Liver (tissue), 3 donors: ENCODE measurements around the gene NINJ1.

Source experiments
- RAD21 ChIP-seq, 2 donors: IDR thresholded peaks; 2 replicates each; pipeline ENCODE4 v1.6.1; 2016; ENCODE audit warnings: antibody characterized with exemption in 2 of 2, mild to moderate bottlenecking in 2 of 2
- REST ChIP-seq: IDR thresholded peaks from 2 replicates; pipeline ENCODE4 v1.6.1; 2016; ENCODE audit warnings: antibody characterized with exemption, mild to moderate bottlenecking
- TF ChIP-seq, protein P1 (sequence below): fragments of 150-350 bp; IDR thresholded peaks from 2 replicates; pipeline ENCODE4 v1.5.1; 2017; ENCODE audit warnings: improper control_type of control experiment, low read depth, low read length; ENCODE audit not compliant: missing input control
- donor health status: healthy.
- donor health status: healthy.

DNA sequence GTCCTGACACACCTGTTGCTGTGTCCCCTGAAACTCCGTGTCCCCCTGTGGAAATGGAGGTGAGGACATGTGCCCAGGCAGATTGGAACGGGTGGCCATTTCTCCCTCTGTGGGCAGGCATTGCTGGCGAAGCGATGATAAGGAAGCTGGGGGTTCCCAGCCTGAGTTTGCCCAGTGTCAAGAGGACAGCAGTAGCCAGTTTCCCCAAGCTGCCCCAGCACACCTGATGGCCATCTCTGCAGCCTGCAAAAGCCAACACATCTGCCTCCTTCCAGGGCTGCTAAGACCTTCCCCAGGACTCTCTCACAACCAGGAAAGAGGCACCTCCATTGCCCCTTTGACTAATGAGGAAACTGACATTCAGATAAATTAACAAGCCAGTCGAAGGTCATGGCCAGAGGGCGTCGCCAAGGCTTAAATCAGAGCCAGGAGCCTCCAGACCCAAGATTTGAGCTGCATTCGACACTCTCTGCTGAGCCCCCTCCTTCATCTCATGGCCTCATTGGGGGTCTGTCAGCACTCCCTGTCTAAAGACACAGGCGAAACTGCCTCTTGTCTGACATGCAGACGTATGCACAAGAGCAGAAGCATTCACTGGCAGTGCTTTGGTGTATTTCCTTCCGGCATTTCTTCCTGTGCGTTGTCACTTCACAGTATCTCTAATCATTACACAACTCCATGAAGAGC, 39.5 kb upstream of the NINJ1 start:
- no peak for TF ChIP-seq RAD21 (IDR thresholded peaks at IDR 0.05)
- TF ChIP-seq, protein P1, sequence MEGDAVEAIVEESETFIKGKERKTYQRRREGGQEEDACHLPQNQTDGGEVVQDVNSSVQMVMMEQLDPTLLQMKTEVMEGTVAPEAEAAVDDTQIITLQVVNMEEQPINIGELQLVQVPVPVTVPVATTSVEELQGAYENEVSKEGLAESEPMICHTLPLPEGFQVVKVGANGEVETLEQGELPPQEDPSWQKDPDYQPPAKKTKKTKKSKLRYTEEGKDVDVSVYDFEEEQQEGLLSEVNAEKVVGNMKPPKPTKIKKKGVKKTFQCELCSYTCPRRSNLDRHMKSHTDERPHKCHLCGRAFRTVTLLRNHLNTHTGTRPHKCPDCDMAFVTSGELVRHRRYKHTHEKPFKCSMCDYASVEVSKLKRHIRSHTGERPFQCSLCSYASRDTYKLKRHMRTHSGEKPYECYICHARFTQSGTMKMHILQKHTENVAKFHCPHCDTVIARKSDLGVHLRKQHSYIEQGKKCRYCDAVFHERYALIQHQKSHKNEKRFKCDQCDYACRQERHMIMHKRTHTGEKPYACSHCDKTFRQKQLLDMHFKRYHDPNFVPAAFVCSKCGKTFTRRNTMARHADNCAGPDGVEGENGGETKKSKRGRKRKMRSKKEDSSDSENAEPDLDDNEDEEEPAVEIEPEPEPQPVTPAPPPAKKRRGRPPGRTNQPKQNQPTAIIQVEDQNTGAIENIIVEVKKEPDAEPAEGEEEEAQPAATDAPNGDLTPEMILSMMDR, result no peak
- TF ChIP-seq REST, result no peak
